GM10266 (cell line): ENCODE measurements around the gene UNC5B.

Source experiments
- DNase-seq: peaks from one replicate; pipeline ENCODE4 v3.0.0; 2012; ENCODE audit errors: extremely low spot score
- TF ChIP-seq, protein P1 (sequence below): IDR thresholded peaks from 2 replicates; pipeline ENCODE4 v1.5.1; 2012; ENCODE audit warnings: mild to moderate bottlenecking, low read depth; ENCODE audit not compliant: control insufficient read depth, insufficient read depth; ENCODE audit errors: missing control alignments

The UNC5B gene

DNA sequence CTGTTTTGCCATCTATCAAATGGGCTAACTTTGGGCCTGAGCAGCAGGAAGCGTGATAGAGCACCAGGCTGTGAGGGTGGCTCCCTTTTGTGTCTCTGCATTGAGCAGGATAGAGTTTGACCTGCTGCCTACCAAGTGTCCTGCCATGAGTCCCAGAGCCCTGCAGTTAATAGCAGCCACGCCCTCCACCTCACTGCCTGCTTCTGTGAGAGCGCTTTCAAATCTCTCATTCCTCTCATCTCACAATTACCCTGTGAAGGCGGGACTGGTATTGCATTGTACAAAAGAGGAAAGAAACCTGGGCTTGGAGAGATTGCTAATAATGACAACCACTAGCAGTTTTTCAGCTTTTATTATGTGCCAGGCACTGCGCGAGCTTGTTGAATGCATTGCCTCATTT is 39.9 kb downstream of the UNC5B start:
- DNase-seq = no peak
- TF ChIP-seq, protein P1, sequence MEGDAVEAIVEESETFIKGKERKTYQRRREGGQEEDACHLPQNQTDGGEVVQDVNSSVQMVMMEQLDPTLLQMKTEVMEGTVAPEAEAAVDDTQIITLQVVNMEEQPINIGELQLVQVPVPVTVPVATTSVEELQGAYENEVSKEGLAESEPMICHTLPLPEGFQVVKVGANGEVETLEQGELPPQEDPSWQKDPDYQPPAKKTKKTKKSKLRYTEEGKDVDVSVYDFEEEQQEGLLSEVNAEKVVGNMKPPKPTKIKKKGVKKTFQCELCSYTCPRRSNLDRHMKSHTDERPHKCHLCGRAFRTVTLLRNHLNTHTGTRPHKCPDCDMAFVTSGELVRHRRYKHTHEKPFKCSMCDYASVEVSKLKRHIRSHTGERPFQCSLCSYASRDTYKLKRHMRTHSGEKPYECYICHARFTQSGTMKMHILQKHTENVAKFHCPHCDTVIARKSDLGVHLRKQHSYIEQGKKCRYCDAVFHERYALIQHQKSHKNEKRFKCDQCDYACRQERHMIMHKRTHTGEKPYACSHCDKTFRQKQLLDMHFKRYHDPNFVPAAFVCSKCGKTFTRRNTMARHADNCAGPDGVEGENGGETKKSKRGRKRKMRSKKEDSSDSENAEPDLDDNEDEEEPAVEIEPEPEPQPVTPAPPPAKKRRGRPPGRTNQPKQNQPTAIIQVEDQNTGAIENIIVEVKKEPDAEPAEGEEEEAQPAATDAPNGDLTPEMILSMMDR = no peak

DNA sequence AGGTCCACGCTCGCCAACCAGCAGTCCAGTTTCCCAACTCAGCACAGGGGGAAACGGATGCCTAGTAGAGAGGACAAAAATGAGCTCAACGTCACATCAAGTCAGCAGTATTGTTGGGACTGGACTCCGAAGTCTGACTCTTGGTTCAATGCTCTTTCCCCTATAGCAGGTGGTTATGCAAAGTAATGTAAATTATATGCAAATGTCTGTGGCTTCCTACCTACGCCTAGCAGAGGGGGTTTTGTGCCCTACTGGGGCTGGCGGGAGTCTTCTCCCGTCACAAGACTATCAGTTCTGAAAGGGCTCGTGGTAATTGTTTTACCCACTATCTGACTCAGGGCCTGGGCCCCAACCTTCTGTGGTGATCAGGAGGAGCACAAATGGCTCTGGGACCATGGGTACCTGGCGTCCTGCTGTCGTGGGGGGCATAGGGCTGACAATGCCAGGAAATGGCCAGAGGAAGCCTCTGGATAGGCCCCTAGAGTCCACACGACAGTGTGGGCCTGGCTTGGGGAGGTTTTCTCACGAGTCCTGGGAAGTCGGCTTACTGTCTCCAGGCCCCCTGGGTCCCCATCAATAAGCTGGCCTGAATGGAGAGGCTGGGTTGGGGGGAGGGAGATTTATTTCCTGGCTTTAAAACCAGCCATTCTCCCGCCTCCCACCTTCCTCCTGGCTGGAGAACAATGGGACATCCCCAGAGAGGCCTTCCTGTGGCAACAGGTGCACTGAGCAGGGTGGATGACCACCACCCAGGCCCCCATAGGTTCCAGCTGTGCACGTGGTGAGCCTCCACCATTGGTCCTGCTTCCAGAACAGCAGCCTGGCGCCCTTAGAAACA is 41.8 kb downstream of the UNC5B start:
- DNase-seq = no peak
- TF ChIP-seq, protein P1 = no peak

DNA sequence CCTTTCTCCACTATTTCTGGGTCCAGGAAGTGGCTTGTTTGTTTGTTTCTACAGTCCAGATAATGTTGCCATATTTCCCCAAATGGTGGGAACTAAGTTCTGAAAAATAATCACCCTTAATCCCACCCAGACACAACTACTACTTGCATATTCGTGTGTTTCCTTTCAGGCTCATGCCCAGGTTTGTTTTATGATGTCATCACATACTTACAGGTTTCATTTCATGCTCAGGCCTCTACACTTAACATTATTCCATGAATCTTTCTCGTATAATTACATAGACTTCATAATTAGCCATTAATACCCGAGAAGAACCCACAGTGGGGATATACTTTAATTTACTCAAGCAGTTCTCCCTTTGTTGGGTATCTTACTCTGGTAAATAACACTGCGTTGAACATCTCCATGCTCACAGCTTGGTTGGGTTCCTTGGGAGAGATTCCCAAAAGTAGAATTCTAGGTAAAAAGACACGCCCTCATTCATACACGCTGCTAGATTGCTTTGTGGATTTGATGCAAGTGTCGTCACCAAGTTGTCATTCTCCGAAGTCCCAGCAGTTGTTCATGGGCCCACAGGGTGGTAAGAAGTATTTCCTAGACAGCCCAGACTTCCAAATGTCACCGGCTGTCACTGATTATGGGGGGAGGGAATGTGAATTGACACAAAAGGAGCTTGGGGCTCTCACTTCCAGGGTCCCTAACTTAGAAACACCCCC is 42.6 kb downstream of the UNC5B start:
- no peak for DNase-seq
- TF ChIP-seq, protein P1 = no peak

DNA sequence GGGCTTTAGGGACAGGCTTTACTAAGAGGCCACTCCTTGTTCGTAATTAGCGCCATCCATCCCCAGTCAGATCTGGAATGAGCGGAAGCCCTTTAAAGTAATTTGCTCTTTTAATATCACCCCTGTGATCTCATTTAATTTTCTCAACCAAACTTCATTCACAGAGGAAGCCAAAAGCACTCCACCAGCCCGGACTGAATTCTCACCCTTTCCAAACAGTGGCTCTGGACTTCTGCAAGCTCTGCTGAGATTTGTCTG is 43.1 kb downstream of the UNC5B start:
- TF ChIP-seq, protein P1 = no peak
- no peak for DNase-seq

DNA sequence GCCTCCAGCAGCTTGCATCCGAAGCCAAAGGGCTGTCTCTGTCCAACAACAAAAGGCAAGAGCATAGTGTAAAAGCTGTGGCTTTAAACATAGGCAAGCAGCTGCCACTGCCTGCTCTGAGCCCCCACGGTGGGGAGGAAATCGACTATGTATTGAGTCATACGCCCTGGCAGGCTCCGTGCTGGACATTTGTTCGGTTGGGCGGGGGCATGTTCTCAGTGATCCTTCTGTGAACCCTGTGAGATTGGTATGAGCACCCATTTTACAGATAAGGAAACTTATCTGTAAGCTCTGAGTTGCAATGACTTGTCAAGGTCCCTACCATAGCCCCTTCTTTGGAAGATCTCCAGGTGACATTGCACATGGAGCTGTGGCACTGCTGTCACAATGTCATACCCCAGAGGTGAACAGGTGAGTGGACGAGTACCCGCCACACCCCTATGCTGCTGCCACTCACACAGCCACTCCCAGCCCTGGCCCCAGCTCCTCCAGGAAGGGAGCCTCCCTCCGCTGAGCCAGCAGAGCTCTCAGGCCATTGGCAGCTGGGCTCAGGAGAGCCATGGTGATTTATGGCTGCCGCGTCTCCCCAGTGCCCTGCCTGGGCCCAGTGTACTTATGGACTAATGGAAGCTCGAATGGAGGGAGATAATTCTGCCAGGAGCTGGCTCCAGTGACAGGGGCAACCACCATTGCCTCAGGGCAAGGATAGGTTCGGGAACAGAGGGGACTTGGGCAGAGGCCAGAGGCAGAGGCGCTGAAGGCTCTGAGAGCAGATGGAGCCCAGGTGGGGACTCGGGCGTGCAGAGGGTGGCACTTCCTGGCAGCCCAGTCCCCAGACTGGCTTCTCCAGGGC is 43.7 kb downstream of the UNC5B start:
- TF ChIP-seq, protein P1 = no peak
- no peak for DNase-seq

DNA sequence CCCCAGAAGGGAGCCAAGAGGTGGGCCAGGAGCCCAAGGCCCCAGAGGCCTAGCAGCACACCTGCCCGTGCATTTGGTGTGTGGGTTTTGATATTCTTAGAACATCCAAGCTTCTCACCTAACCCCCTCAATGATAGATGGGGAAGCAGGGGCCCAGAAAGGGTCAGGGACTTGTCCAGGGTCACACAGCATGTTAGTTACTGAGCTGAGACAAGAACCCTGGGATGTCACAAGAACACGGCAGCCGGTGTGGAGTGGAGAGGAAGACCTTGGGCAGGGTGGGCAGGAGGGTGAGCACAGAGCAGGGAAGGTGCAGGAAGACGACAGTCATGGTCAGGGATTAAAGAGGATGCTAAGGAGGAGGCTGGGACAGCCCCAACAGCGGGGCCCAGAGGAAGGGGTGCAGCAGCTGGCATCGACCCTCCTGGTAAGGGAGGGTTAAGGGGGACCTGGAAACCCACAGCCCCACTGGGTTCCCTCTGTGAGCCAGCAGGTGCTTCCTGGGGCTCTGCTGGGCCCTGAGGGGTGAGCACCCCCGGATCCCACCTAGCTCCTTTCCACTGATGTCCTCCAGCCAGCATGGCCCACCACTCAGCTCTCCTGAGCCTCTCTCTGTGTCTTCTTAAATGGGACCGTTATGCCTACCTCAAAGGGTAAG is 44.4 kb downstream of the UNC5B start:
- TF ChIP-seq, protein P1 = no peak
- no peak for DNase-seq
